Parathyroid adenoma (tissue), 2 donors: ENCODE data around the gene FMNL1.
A peak's percentile ranks its signal among the peaks of the same experiment; 100 is the strongest.

Experiments used
- H2AFZ ChIP-seq: fragments of 300-600 bp; sonication (generic); one replicate; pipeline ENCODE4 v1.7.0; 2017; ENCODE audit warnings: antibody characterized with exemption, mild to moderate bottlenecking
- H3K27ac ChIP-seq: fragments of 300-600 bp; sonication (generic); one replicate; pipeline ENCODE4 v1.7.0; 2017
- H3K27me3 ChIP-seq: fragments of 300-600 bp; sonication (generic); one replicate; pipeline ENCODE4 v1.7.0; 2017; ENCODE audit warnings: low read length; ENCODE audit not compliant: control insufficient read depth, insufficient read depth
- H3K36me3 ChIP-seq: fragments of 300-600 bp; sonication (generic); one replicate; pipeline ENCODE4 v1.7.0; 2017; ENCODE audit warnings: low read length; ENCODE audit not compliant: control insufficient read depth, insufficient read depth
- H3K4me1 ChIP-seq: fragments of 300-600 bp; sonication (generic); one replicate; pipeline ENCODE4 v1.7.0; 2017; ENCODE audit warnings: control low read depth
- H3K4me2 ChIP-seq: fragments of 300-600 bp; sonication (generic); one replicate; pipeline ENCODE4 v1.7.0; 2017; ENCODE audit warnings: low read length
- H3K4me3 ChIP-seq: fragments of 300-600 bp; sonication (generic); one replicate; pipeline ENCODE4 v1.7.0; 2017; ENCODE audit warnings: low read depth, low read length
- H3K79me2 ChIP-seq: fragments of 300-600 bp; sonication (generic); one replicate; pipeline ENCODE4 v1.7.0; 2017; ENCODE audit warnings: control low read depth
- H3K9ac ChIP-seq: fragments of 300-600 bp; sonication (generic); one replicate; pipeline ENCODE4 v1.7.0; 2017; ENCODE audit warnings: mild to moderate bottlenecking
- H3K9me3 ChIP-seq: fragments of 300-600 bp; sonication (generic); one replicate; pipeline ENCODE4 v1.7.0; 2017; ENCODE audit warnings: low read length; ENCODE audit not compliant: control insufficient read depth
- TF ChIP-seq, protein P1 (sequence below): fragments of 300-600 bp; sonication (generic); IDR thresholded peaks from one replicate; pipeline ENCODE4 v1.7.0; 2017; ENCODE audit warnings: antibody characterized with exemption, mild to moderate bottlenecking
- donor health status: primary hyperparathyroidism.

Gene FMNL1

GRCh38 chr17:45235416-45236281, 14.0 kb downstream of the FMNL1 start:
- Histone ChIP-seq H3K27ac (no peak overlapping the region), H3K79me2 (no peaks in the 10 kb centered on the region), H3K36me3 (no peaks in the 10 kb centered on the region), H3K27me3 (no peaks in the 10 kb centered on the region), H3K9ac (no peak overlapping the region), H3K9me3 (no peaks in the 10 kb centered on the region), H3K4me2 (no peak overlapping the region), H3K4me1 (no peaks in the 10 kb centered on the region), H2AFZ (no peak overlapping the region), H3K4me3 (no peak overlapping the region)
- TF ChIP-seq, protein P1, sequence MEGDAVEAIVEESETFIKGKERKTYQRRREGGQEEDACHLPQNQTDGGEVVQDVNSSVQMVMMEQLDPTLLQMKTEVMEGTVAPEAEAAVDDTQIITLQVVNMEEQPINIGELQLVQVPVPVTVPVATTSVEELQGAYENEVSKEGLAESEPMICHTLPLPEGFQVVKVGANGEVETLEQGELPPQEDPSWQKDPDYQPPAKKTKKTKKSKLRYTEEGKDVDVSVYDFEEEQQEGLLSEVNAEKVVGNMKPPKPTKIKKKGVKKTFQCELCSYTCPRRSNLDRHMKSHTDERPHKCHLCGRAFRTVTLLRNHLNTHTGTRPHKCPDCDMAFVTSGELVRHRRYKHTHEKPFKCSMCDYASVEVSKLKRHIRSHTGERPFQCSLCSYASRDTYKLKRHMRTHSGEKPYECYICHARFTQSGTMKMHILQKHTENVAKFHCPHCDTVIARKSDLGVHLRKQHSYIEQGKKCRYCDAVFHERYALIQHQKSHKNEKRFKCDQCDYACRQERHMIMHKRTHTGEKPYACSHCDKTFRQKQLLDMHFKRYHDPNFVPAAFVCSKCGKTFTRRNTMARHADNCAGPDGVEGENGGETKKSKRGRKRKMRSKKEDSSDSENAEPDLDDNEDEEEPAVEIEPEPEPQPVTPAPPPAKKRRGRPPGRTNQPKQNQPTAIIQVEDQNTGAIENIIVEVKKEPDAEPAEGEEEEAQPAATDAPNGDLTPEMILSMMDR: peak; percentile 79

- H3K9me3 ChIP-seq: no peaks in the 10 kb centered on the region
- H3K9ac ChIP-seq: no peak overlapping the region
- H3K79me2 ChIP-seq: no peaks in the 10 kb centered on the region
- TF ChIP-seq, protein P1: no peak
- no peaks in the 10 kb centered on the region for H3K4me1 ChIP-seq
- H3K4me2 ChIP-seq: no peak overlapping the region
- no peaks in the 10 kb centered on the region for H3K36me3 ChIP-seq
- H3K27me3 ChIP-seq: no peaks in the 10 kb centered on the region
- no peak overlapping the region for H3K27ac ChIP-seq
- no peak overlapping the region for H2AFZ ChIP-seq
- H3K4me3 ChIP-seq: no peak overlapping the region
These were observed 14.6 kb downstream of the FMNL1 start for GRCh38 chr17:45236282-45236606.

GRCh38 chr17:45237686-45238085, 16.0 kb downstream of the FMNL1 start:
- H3K4me2 ChIP-seq: no peak overlapping the region
- H3K27me3 ChIP-seq: no peaks in the 10 kb centered on the region
- no peak overlapping the region for H2AFZ ChIP-seq
- no peaks in the 10 kb centered on the region for H3K79me2 ChIP-seq
- no peaks in the 10 kb centered on the region for H3K36me3 ChIP-seq
- no peaks in the 10 kb centered on the region for H3K4me1 ChIP-seq
- no peak overlapping the region for H3K9ac ChIP-seq
- TF ChIP-seq, protein P1: no peak
- no peak overlapping the region for H3K4me3 ChIP-seq
- H3K27ac ChIP-seq: no peak overlapping the region
- no peaks in the 10 kb centered on the region for H3K9me3 ChIP-seq

- Histone ChIP-seq H3K4me3 (no peak overlapping the region), H3K4me1 (no peaks in the 10 kb centered on the region), H3K9ac (no peak overlapping the region), H3K27me3 (no peaks in the 10 kb centered on the region), H3K9me3 (no peaks in the 10 kb centered on the region), H3K4me2 (no peak overlapping the region), H3K27ac (no peak overlapping the region), H3K79me2 (no peaks in the 10 kb centered on the region), H2AFZ (no peak overlapping the region), H3K36me3 (no peaks in the 10 kb centered on the region)
- TF ChIP-seq, protein P1: no peak
These were observed 16.6 kb downstream of the FMNL1 start for GRCh38 chr17:45238155-45238774.
